Measurements from ENCODE around the gene TMEM109.
A peak's percentile ranks its signal among the peaks of the same experiment; 100 is the strongest.

Gene TMEM109

GRCh38 chr11:60869451-60869825 is 44.5 kb upstream of the TMEM109 start:
- no peak for DNase-seq (ENCODE audit: low read depth, low spot score)
- Histone ChIP-seq H3K36me3 (ENCODE audit: insufficient read depth, insufficient read length, low read length) (no peaks in the 10 kb centered on the region), H3K4me1 (ENCODE audit: insufficient read depth, insufficient read length) (peaks cover 18% of the 10 kb centered on the region), H3K9ac (ENCODE audit: insufficient read length, low read depth) (no peak overlapping the region), H3K9me3 (ENCODE audit: insufficient read depth, low read length) (no peaks in the 10 kb centered on the region), H3K27me3 (ENCODE audit: insufficient read depth, insufficient read length) (no peaks in the 10 kb centered on the region), H3K4me3 (ENCODE audit: insufficient read length, low read depth) (no peak overlapping the region)
- TF ChIP-seq YY1 (IDR thresholded peaks at IDR 0.05; ENCODE audit: insufficient read depth, insufficient read length) (no peak), ZNF274 (IDR thresholded peaks at IDR 0.05; ENCODE audit: low read depth, low read length) (no peak), SUZ12 (IDR thresholded peaks at IDR 0.05; ENCODE audit: extremely low read depth, insufficient read depth, insufficient read length) (no peak)

DNA sequence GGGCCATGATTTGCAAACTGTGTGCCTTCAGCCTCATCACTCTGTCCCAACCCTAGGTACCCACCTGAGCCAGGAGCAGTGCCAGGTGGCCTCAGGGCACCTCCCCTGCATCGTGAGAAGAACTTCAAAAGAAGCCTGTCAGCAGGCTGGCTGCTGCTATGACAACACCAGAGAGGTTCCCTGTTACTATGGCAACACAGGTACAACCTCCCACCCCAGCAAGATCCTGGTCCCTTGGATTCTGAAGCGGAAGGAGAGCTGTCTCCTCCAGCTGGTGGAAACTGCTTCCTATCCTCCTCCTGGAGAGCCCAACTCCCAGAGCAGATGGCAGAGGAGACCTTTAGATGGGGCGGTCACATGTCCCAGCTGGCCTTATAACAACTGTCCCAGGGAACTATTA is 43.7 kb upstream of the TMEM109 start:
- no peak for TF ChIP-seq ZNF274 (IDR thresholded peaks at IDR 0.05; ENCODE audit: low read depth, low read length)
- TF ChIP-seq SUZ12 (IDR thresholded peaks at IDR 0.05; ENCODE audit: extremely low read depth, insufficient read depth, insufficient read length) = no peak
- TF ChIP-seq YY1 (IDR thresholded peaks at IDR 0.05; ENCODE audit: insufficient read depth, insufficient read length) = no peak
- Histone ChIP-seq H3K36me3 (ENCODE audit: insufficient read depth, insufficient read length, low read length) (peaks cover 8% of the 10 kb centered on the region), H3K4me3 (ENCODE audit: insufficient read length, low read depth) (no peak overlapping the region), H3K9ac (ENCODE audit: insufficient read length, low read depth) (no peak overlapping the region), H3K27me3 (ENCODE audit: insufficient read depth, insufficient read length) (no peaks in the 10 kb centered on the region), H3K9me3 (ENCODE audit: insufficient read depth, low read length) (no peaks in the 10 kb centered on the region), H3K4me1 (ENCODE audit: insufficient read depth, insufficient read length) (peaks cover 21% of the 10 kb centered on the region)
- no peak for DNase-seq (ENCODE audit: low read depth, low spot score)

GRCh38 chr11:60870733-60871377 is 43.1 kb upstream of the TMEM109 start:
- Histone ChIP-seq H3K9ac (ENCODE audit: insufficient read length, low read depth) (no peak overlapping the region), H3K4me3 (ENCODE audit: insufficient read length, low read depth) (no peak overlapping the region), H3K4me1 (ENCODE audit: insufficient read depth, insufficient read length) (peaks cover 21% of the 10 kb centered on the region), H3K27me3 (ENCODE audit: insufficient read depth, insufficient read length) (no peaks in the 10 kb centered on the region), H3K36me3 (ENCODE audit: insufficient read depth, insufficient read length, low read length) (peaks cover 11% of the 10 kb centered on the region), H3K9me3 (ENCODE audit: insufficient read depth, low read length) (no peaks in the 10 kb centered on the region)
- no peak for TF ChIP-seq ZNF274 (IDR thresholded peaks at IDR 0.05; ENCODE audit: low read depth, low read length)
- no peak for TF ChIP-seq SUZ12 (IDR thresholded peaks at IDR 0.05; ENCODE audit: extremely low read depth, insufficient read depth, insufficient read length)
- TF ChIP-seq YY1 (IDR thresholded peaks at IDR 0.05; ENCODE audit: insufficient read depth, insufficient read length) = no peak
- no peak for DNase-seq (ENCODE audit: low read depth, low spot score)

DNA sequence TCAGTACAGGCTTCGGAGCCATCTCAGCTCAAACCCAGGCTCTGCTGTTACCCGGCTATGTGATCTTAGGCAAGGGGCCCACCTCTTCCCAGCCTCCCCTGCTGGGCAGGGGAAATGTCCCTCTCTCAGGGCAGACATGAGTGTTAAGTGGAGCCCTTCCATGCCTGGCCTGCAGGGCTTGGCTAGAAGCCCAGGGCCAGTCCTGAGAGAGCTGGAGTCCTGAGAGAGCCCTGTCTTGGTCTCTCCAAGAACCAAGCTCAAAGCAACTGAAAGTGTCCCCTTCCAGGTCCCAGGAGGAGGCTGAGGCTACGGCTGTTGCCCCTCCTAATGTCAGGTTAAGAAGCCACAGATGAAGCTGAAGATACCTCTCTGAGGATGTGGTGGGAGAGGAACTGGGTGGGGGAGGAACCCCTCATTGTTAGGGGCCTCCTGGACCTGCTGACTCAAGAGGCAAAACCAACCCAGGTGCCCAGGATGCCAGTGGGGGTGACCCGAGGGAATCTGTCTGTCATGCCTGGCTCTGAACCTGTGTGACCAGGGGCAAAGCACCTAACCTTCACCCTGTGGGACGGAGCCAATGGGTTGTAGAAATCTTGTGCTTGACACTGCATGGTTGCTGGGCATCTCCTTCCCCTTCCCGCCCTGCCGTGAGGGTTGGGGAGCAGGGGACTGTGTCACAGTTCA is 42.4 kb upstream of the TMEM109 start:
- Histone ChIP-seq H3K27me3 (ENCODE audit: insufficient read depth, insufficient read length) (no peaks in the 10 kb centered on the region), H3K36me3 (ENCODE audit: insufficient read depth, insufficient read length, low read length) (peaks cover 14% of the 10 kb centered on the region), H3K9ac (ENCODE audit: insufficient read length, low read depth) (no peak overlapping the region), H3K4me1 (ENCODE audit: insufficient read depth, insufficient read length) (peaks cover 21% of the 10 kb centered on the region), H3K4me3 (ENCODE audit: insufficient read length, low read depth) (no peak overlapping the region), H3K9me3 (ENCODE audit: insufficient read depth, low read length) (no peaks in the 10 kb centered on the region)
- no peak for DNase-seq (ENCODE audit: low read depth, low spot score)
- TF ChIP-seq ZNF274 (IDR thresholded peaks at IDR 0.05; ENCODE audit: low read depth, low read length) (no peak), SUZ12 (IDR thresholded peaks at IDR 0.05; ENCODE audit: extremely low read depth, insufficient read depth, insufficient read length) (no peak), YY1 (IDR thresholded peaks at IDR 0.05; ENCODE audit: insufficient read depth, insufficient read length) (no peak)

- Histone ChIP-seq H3K4me1 (ENCODE audit: insufficient read depth, insufficient read length) (peaks cover 18% of the 10 kb centered on the region), H3K36me3 (ENCODE audit: insufficient read depth, insufficient read length, low read length) (peaks cover 21% of the 10 kb centered on the region), H3K9ac (ENCODE audit: insufficient read length, low read depth) (no peak overlapping the region), H3K27me3 (ENCODE audit: insufficient read depth, insufficient read length) (no peaks in the 10 kb centered on the region), H3K9me3 (ENCODE audit: insufficient read depth, low read length) (no peaks in the 10 kb centered on the region), H3K4me3 (ENCODE audit: insufficient read length, low read depth) (no peak overlapping the region)
- TF ChIP-seq SUZ12 (IDR thresholded peaks at IDR 0.05; ENCODE audit: extremely low read depth, insufficient read depth, insufficient read length) = no peak
- TF ChIP-seq YY1 (IDR thresholded peaks at IDR 0.05; ENCODE audit: insufficient read depth, insufficient read length) = no peak
- TF ChIP-seq ZNF274 (IDR thresholded peaks at IDR 0.05; ENCODE audit: low read depth, low read length) = no peak
- no peak for DNase-seq (ENCODE audit: low read depth, low spot score)
Observed at GRCh38 chr11:60872124-60872960, 41.6 kb upstream of the TMEM109 start.

GRCh38 chr11:60872961-60873524 is 40.9 kb upstream of the TMEM109 start:
- no peak overlapping the region for H3K4me3 ChIP-seq (ENCODE audit: insufficient read length, low read depth)
- no peak overlapping the region for H3K9ac ChIP-seq (ENCODE audit: insufficient read length, low read depth)

More at GRCh38 chr11:60872961-60873524, 40.9 kb upstream of the TMEM109 start:
- Histone ChIP-seq H3K27me3 (ENCODE audit: insufficient read depth, insufficient read length) (no peaks in the 10 kb centered on the region), H3K36me3 (ENCODE audit: insufficient read depth, insufficient read length, low read length) (peaks cover 27% of the 10 kb centered on the region), H3K4me1 (ENCODE audit: insufficient read depth, insufficient read length) (peaks cover 16% of the 10 kb centered on the region), H3K9me3 (ENCODE audit: insufficient read depth, low read length) (no peaks in the 10 kb centered on the region)
- TF ChIP-seq ZNF274 (IDR thresholded peaks at IDR 0.05; ENCODE audit: low read depth, low read length) (no peak), YY1 (IDR thresholded peaks at IDR 0.05; ENCODE audit: insufficient read depth, insufficient read length) (no peak), SUZ12 (IDR thresholded peaks at IDR 0.05; ENCODE audit: extremely low read depth, insufficient read depth, insufficient read length) (no peak)
- peak; percentile 51 for DNase-seq (ENCODE audit: low read depth, low spot score)
